Caco-2 (cell line): ENCODE results near the gene SNX15. TPM values are rescaled to one million over a fixed set of nuclear protein-coding genes. Genes with fewer than 3 reads are reported as not detected.

Source experiments
- BruUV-seq: library from RNA; stranded (reverse); fragments of 400-500 nt; replicated peaks from 2 replicates; lab custom pipeline; 2021; lab: Mats Ljungman, UMichigan
- CTCF ChIA-PET: fragments of 300-600 bp; sonication (Branson Sonifier 250); formaldehyde crosslinking; loops from one replicate; lab custom pipeline; 2022; ENCODE audit warnings: antibody characterized with exemption; lab: Charles Lee
- POLR2A ChIA-PET: fragments of 300-600 bp; sonication (Branson Sonifier 250); formaldehyde crosslinking; loops from one replicate; lab custom pipeline; 2022; ENCODE audit warnings: antibody characterized with exemption; lab: Charles Lee
- DNase-seq, 2 experiments: peaks; one replicate each; pipeline versions ENCODE4 v3.0.0 to v3.0.0-alpha.2; 2020 to 2022
- H3K27me3 ChIP-seq: replicated peaks from 2 replicates; pipeline ENCODE4 v1.6.0; 2011; ENCODE audit warnings: low read length; ENCODE audit not compliant: control insufficient read depth, insufficient read depth
- H3K36me3 ChIP-seq: 2 replicates; pipeline ENCODE4 v1.5.1; 2011; ENCODE audit warnings: low read length; ENCODE audit not compliant: control insufficient read depth, insufficient read depth
- H3K4me1 ChIP-seq: fragments of 250-450 bp; sonication (Bioruptor Pico); 2 replicates; pipeline ENCODE4 v1.5.1; 2020; ENCODE audit warnings: mild to moderate bottlenecking
- H3K4me3 ChIP-seq: 2 replicates; pipeline ENCODE4 v1.5.1; 2011; ENCODE audit warnings: low read depth, mild to moderate bottlenecking, control low read depth, low read length
- H3K9me3 ChIP-seq: fragments of 250-450 bp; sonication (Bioruptor Pico); 2 replicates; pipeline ENCODE4 v1.5.1; 2020; ENCODE audit warnings: mild to moderate bottlenecking, moderate library complexity
- H3K27ac Mint-ChIP-seq: one replicate; pipeline ENCODE4 v1.8.0; 2022; ENCODE audit warnings: mixed read lengths; ENCODE audit not compliant: unreplicated experiment
- H3K27me3 Mint-ChIP-seq: one replicate; pipeline ENCODE4 v1.8.0; 2022; ENCODE audit warnings: mixed read lengths; ENCODE audit not compliant: insufficient read depth, unreplicated experiment
- H3K36me3 Mint-ChIP-seq: one replicate; pipeline ENCODE4 v1.8.0; 2022; ENCODE audit warnings: mild to moderate bottlenecking, mixed read lengths; ENCODE audit not compliant: insufficient read depth, unreplicated experiment
- H3K4me1 Mint-ChIP-seq: one replicate; pipeline ENCODE4 v1.8.0; 2022; ENCODE audit warnings: low read depth, mixed read lengths; ENCODE audit not compliant: unreplicated experiment
- H3K4me3 Mint-ChIP-seq: one replicate; pipeline ENCODE4 v1.8.0; 2022; ENCODE audit warnings: mild to moderate bottlenecking, moderate library complexity, mixed read lengths; ENCODE audit not compliant: unreplicated experiment
- H3K9me3 Mint-ChIP-seq: one replicate; pipeline ENCODE4 v1.8.0; 2022; ENCODE audit warnings: mixed read lengths; ENCODE audit not compliant: unreplicated experiment
- intact Hi-C: fragments of 100-400 bp; cut with micrococcal nuclease; formaldehyde crosslinking; loops from one replicate; pipeline ENCODE4 v1.10.0; 2022; ENCODE audit not compliant: unreplicated experiment
- total RNA-seq: library from RNA; stranded (reverse); gene quantifications from 2 replicates; pipeline ENCODE4 v1.2.3, GENCODE V29; 2022
- TF ChIP-seq, protein P1 (sequence below), 2 experiments: fragments of 200-600 bp in 1 of 2; IDR thresholded peaks; 1 replicate in 1 of 2; 2 replicates in 1 of 2; pipeline versions ENCODE4 v1.5.1 to v1.8.0; 2011 to 2022; ENCODE audit warnings: antibody characterized with exemption in 1 of 2, control low read depth in 1 of 2, inconsistent platforms in 1 of 2, low read depth in 1 of 2, low read length in 1 of 2, mild to moderate bottlenecking in 1 of 2, moderate library complexity in 1 of 2; ENCODE audit not compliant: insufficient read depth in 1 of 2, severe bottlenecking in 1 of 2, unreplicated experiment in 1 of 2

SNX15 gene
- total RNA-seq, 1 experiment from 2014 or later: 35.8 TPM

DNA sequence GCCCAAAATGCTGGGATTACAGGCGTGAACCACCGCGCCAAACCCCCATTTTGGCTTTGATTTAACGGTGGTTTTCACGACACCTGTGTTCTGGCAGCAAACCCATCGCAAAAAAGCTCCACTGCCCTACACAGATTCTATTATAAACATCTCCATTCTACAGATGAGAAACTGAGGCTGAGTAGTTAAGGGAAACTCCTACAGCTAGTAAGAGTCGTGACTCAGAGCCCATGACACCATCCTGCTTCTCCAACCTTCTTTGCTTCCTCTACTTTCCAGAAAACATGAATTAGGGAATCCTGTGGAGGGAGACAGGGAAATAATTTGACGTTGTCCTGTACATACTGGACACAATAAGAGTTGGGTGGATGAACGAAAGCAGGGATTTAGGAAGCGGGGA lies 429 bp upstream of the SNX15 start:
- DNase-seq: no peak
- Mint-ChIP-seq H3K36me3 (no peaks in the 10 kb centered on the region), H3K9me3 (no peaks in the 10 kb centered on the region), H3K4me3 (peak overlapping the region; percentile 63), H3K27ac (no peak overlapping the region), H3K27me3 (no peaks in the 10 kb centered on the region), H3K4me1 (peaks cover 7% of the 10 kb centered on the region)
- ChIA-PET CTCF (interaction anchor here (0.6 to 1.9 kb wide), 4 partner anchors 13 to 181 kb away, joined by 3 to 12 read pairs (median 4); partner anchors contain the start of genes ARL2 and SAC3D1), POLR2A (interaction anchor here (0.5 kb wide), 1 partner anchor 93 kb away, joined by 3 read pairs; no protein-coding TSS in a partner anchor)
- Histone ChIP-seq H3K9me3 (no peaks in the 10 kb centered on the region), H3K36me3 (no peaks in the 10 kb centered on the region), H3K4me3 (peak overlapping the region; percentile 66), H3K27me3 (no peaks in the 10 kb centered on the region), H3K4me1 (no peaks in the 10 kb centered on the region; the same call in 1 of the 2 replicates)
- intact Hi-C loops: loop anchor here (1.0 to 5.0 kb wide), 3 partner anchors 13 to 55 kb away; partner anchors contain the start of genes ARL2, CDCA5 and ZFPL1
- TF ChIP-seq, protein P1, sequence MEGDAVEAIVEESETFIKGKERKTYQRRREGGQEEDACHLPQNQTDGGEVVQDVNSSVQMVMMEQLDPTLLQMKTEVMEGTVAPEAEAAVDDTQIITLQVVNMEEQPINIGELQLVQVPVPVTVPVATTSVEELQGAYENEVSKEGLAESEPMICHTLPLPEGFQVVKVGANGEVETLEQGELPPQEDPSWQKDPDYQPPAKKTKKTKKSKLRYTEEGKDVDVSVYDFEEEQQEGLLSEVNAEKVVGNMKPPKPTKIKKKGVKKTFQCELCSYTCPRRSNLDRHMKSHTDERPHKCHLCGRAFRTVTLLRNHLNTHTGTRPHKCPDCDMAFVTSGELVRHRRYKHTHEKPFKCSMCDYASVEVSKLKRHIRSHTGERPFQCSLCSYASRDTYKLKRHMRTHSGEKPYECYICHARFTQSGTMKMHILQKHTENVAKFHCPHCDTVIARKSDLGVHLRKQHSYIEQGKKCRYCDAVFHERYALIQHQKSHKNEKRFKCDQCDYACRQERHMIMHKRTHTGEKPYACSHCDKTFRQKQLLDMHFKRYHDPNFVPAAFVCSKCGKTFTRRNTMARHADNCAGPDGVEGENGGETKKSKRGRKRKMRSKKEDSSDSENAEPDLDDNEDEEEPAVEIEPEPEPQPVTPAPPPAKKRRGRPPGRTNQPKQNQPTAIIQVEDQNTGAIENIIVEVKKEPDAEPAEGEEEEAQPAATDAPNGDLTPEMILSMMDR (IDR thresholded peaks at IDR 0.05; ENCODE audit: insufficient read depth in 1 of 2, low read depth in 1 of 2, low read length in 1 of 2, severe bottlenecking in 1 of 2, unreplicated experiment in 1 of 2): no peak
- no TSS peak for BruUV-seq

GRCh38 chr11:65032216-65032615 lies 5.0 kb downstream of the SNX15 start:
- no peaks in the 10 kb centered on the region for H3K4me1 ChIP-seq
- Mint-ChIP-seq H3K27me3 (no peaks in the 10 kb centered on the region), H3K9me3 (no peaks in the 10 kb centered on the region), H3K4me3 (no peak overlapping the region), H3K4me1 (peaks cover 7% of the 10 kb centered on the region), H3K27ac (no peak overlapping the region), H3K36me3 (no peaks in the 10 kb centered on the region)
- intact Hi-C loops: no loop called here
- no peak for DNase-seq
- CTCF ChIA-PET: interaction anchor here (0.6 kb wide), 1 partner anchor 1010 kb away, joined by 4 read pairs; no protein-coding TSS in a partner anchor
- POLR2A ChIA-PET: interaction anchor here (0.6 kb wide), 1 partner anchor 279 kb away, joined by 3 read pairs; no protein-coding TSS in a partner anchor
- no peaks in the 10 kb centered on the region for H3K27me3 ChIP-seq
- TF ChIP-seq, protein P1 (IDR thresholded peaks at IDR 0.05; ENCODE audit: insufficient read depth in 1 of 2, low read depth in 1 of 2, low read length in 1 of 2, severe bottlenecking in 1 of 2, unreplicated experiment in 1 of 2): no peak
- H3K36me3 ChIP-seq: no peaks in the 10 kb centered on the region
- no peak overlapping the region for H3K4me3 ChIP-seq
- H3K9me3 ChIP-seq: no peaks in the 10 kb centered on the region
- no TSS peak for BruUV-seq

DNA sequence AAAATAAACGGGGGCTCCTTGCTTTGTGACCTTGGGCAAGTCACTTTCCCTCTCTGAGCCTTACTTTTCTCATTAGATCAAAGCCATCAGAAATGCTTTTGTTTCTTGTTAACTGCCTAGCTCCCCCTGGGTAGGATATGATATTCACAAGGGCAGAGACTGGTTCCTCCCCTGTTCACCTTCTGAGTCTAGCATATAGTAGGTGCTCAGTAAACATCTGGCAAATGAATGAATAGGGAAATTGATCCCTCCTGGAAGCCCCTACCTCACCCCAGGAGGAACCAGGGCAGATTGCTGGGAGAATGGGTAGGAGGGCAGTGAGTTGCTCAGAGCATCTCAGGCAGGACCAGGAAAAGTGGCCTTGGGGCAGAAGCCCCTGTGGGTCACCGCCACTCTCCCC lies 7.2 kb downstream of the SNX15 start:
- no peak overlapping the region for H3K4me3 Mint-ChIP-seq
- H3K4me3 ChIP-seq: no peak overlapping the region
- H3K27me3 Mint-ChIP-seq: no peaks in the 10 kb centered on the region
- POLR2A ChIA-PET: no interaction called here
- BruUV-seq: no TSS peak
- intact Hi-C loops: no loop called here
- H3K36me3 Mint-ChIP-seq: no peaks in the 10 kb centered on the region
- no peak overlapping the region for H3K27ac Mint-ChIP-seq
- H3K4me1 ChIP-seq: no peaks in the 10 kb centered on the region
- TF ChIP-seq, protein P1 (IDR thresholded peaks at IDR 0.05; ENCODE audit: insufficient read depth in 1 of 2, low read depth in 1 of 2, low read length in 1 of 2, severe bottlenecking in 1 of 2, unreplicated experiment in 1 of 2): no peak
- no peaks in the 10 kb centered on the region for H3K36me3 ChIP-seq
- CTCF ChIA-PET: no interaction called here
- no peaks in the 10 kb centered on the region for H3K4me1 Mint-ChIP-seq
- H3K27me3 ChIP-seq: no peaks in the 10 kb centered on the region
- H3K9me3 ChIP-seq: no peaks in the 10 kb centered on the region
- H3K9me3 Mint-ChIP-seq: no peaks in the 10 kb centered on the region
- DNase-seq: no peak
